Measurements from ENCODE around the gene CTBP2. TPM values are rescaled to one million over a fixed set of nuclear protein-coding genes. Genes with fewer than 3 reads are reported as not detected.

CTBP2 gene
- total RNA-seq, 8 experiments from 2014 or later = 29.4 to 90.0 (median 44.8) TPM

- peak in 3 of 8 experiments; percentile 67 to 80 (median 74) for ATAC-seq (replicated peaks in 6 of 8)
- in situ Hi-C loops (cut with MboI; ENCODE audit: low pct_unique_long_range_greater_than_20kb in 2 of 9, low sequenced_read_pairs in 9 of 9, unreplicated experiment in 9 of 9) = no loop called here
- H3K4me1 ChIP-seq (replicated peaks in 1 of 2) = peaks cover 22 to 28% of the 10 kb centered on the region in 2 donors
Observed at GRCh38 chr10:125001313-125002046, 158.9 kb downstream of the CTBP2 start.

DNA sequence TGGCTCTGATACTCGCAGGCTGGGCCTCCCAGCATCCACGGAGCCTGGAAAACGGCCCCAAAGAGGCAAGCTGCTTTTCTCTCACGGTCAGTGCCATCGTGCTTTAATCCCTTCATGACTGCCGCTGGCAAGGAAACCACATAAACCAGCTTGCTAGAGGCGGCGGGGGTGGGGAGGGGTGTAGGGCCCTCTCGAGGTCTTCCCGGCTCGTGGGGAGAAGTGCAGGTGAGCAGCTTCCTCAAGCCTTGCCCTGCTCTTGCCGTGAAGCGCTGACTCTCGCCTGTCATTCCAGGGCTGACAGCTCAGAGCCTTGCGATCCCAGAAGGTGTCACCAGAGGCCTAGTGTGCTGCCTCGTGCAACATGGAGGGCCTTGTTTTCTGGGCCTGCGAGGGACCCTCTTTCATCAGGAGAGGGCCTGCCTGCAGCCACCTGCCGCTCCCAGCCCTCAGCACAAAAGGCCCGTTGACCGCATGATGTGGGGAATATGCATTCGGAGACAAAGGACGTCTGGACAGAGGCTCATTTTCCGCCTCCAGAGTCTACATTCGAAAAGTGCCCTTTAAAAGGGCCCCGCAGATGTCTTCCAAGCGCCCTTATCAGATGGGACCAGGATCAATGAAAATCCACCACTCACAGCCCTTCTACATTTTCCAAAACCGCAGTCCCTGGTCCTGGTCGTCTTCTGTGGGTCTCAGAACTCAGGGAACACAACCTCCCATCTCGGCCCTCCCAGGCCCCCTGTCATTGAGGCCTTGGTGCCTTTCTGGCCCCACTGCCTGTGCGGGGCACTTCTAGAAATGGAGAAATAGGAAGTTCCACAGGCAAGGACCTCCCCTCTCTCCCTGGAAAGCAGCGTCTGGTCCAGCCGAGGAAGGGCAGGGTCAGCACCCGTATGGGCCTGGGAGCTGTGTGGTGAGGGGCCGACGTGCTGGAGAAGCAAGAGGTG lies 159.7 kb downstream of the CTBP2 start:
- in situ Hi-C loops (cut with MboI; ENCODE audit: low pct_unique_long_range_greater_than_20kb in 2 of 9, low sequenced_read_pairs in 9 of 9, unreplicated experiment in 9 of 9) = no loop called here
- peak overlapping the region; percentile 40 to 51 for H3K27ac ChIP-seq
- no peak overlapping the region for H3K4me3 ChIP-seq
- H3K4me1 ChIP-seq (replicated peaks in 1 of 2) = peaks cover 14 to 19% of the 10 kb centered on the region in 2 donors
- peak in 5 of 8 experiments; percentile 77 to 91 (median 90) for ATAC-seq (replicated peaks in 6 of 8)
- 25 to 93% (median 57%) methylated on average over 2 to 9 of the region's 35 CpGs; no CpG with 5 or more reads in 5 of the 10 experiments for WGBS, 10 experiments

More at GRCh38 chr10:125001313-125002046, 158.9 kb downstream of the CTBP2 start:
- H3K27ac ChIP-seq = peak overlapping the region; percentile 40 to 51
- 0 to 90% (median 67%) methylated on average over 2 to 3 of the region's 21 CpGs; no CpG with 5 or more reads in 5 of the 10 experiments for WGBS, 10 experiments
- no peak overlapping the region for H3K4me3 ChIP-seq

DNA sequence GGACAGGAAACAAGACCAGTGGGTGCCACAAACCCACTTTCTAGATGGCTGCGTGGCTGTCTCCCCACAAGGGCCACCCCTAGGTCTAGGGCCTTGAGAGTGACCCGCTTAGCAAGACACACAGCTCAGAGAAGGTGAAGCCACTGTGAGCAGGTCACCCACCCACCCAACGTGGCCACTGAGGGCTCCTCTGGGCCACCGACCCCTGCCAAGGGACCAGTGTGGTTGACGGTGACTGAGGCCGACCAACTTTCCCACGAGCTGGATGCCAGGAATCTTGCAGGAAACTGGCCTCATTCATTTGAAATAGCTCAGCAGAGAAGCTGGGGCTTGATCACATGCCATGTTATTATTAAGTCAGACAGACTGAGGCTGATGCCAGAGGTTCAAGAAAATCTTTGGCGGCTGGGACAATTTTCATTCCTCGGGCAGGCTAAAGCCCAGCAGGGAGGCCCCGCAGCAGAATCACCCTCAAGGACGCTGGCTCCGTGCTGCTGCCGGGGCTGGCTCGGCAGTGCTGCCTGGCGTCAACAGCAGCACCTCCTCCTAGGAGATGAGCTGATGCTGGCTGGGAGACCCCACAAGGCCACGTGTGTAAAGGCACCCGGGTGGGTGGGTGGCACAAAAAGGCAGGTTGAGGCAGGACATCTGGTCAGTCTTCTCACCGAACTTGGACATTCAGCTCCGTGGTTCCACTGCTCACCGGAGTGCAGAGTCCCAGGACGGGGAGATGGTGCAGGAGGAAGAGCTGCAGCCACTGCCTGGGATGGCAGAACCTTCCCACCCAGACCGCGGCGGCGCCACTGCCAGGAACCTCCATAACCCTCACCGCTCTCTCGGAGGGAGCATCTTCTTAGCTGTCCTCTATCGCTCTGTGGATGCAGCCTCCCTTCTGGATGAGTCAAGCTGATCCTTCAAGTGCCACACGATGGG lies 160.7 kb downstream of the CTBP2 start:
- in situ Hi-C loops (cut with MboI; ENCODE audit: low pct_unique_long_range_greater_than_20kb in 2 of 9, low sequenced_read_pairs in 9 of 9, unreplicated experiment in 9 of 9) = no loop called here
- peaks cover 9 to 16% of the 10 kb centered on the region in 2 donors for H3K4me1 ChIP-seq (replicated peaks in 1 of 2)
- H3K4me3 ChIP-seq = no peak overlapping the region
- WGBS, 10 experiments = 0 to 100% (median 92%) methylated on average over 1 to 6 of the region's 29 CpGs; no CpG with 5 or more reads in 3 of the 10 experiments
- H3K27ac ChIP-seq = no peak overlapping the region
- ATAC-seq (replicated peaks in 6 of 8) = no peak

GRCh38 chr10:124998624-124999291 lies 161.6 kb downstream of the CTBP2 start:
- in situ Hi-C loops (cut with MboI; ENCODE audit: low pct_unique_long_range_greater_than_20kb in 2 of 9, low sequenced_read_pairs in 9 of 9, unreplicated experiment in 9 of 9) = no loop called here
- Histone ChIP-seq H3K4me3 (no peak overlapping the region), H3K27ac (no peak overlapping the region), H3K4me1 (replicated peaks in 1 of 2) (peaks cover 9 to 16% of the 10 kb centered on the region in 2 donors)
- ATAC-seq (replicated peaks in 6 of 8) = peak in 1 of 8 experiments; percentile 3
- 80 to 95% (median 89%) methylated on average over 2 to 11 of the region's 16 CpGs; no CpG with 5 or more reads in 6 of the 10 experiments for WGBS, 10 experiments

GRCh38 chr10:124997771-124998623 lies 162.4 kb downstream of the CTBP2 start:
- in situ Hi-C loops (cut with MboI; ENCODE audit: low pct_unique_long_range_greater_than_20kb in 2 of 9, low sequenced_read_pairs in 9 of 9, unreplicated experiment in 9 of 9) = no loop called here
- Histone ChIP-seq H3K4me3 (no peak overlapping the region), H3K4me1 (replicated peaks in 1 of 2) (peaks cover 9 to 16% of the 10 kb centered on the region in 2 donors), H3K27ac (no peak overlapping the region)
- ATAC-seq (replicated peaks in 6 of 8) = no peak
- 97 to 100% (median 99%) methylated on average over 1 to 16 of the region's 35 CpGs; no CpG with 5 or more reads in 6 of the 10 experiments for WGBS, 10 experiments

GRCh38 chr10:124997306-124997705 lies 163.1 kb downstream of the CTBP2 start:
- in situ Hi-C loops (cut with MboI; ENCODE audit: low pct_unique_long_range_greater_than_20kb in 2 of 9, low sequenced_read_pairs in 9 of 9, unreplicated experiment in 9 of 9) = no loop called here
- Histone ChIP-seq H3K4me1 (replicated peaks in 1 of 2) (peaks cover 9 to 16% of the 10 kb centered on the region in 2 donors), H3K4me3 (no peak overlapping the region), H3K27ac (no peak overlapping the region)
- no peak for ATAC-seq (replicated peaks in 6 of 8)
- 100% methylated on average over 1 to 2 of the region's 11 CpGs; no CpG with 5 or more reads in 7 of the 10 experiments for WGBS, 10 experiments

DNA sequence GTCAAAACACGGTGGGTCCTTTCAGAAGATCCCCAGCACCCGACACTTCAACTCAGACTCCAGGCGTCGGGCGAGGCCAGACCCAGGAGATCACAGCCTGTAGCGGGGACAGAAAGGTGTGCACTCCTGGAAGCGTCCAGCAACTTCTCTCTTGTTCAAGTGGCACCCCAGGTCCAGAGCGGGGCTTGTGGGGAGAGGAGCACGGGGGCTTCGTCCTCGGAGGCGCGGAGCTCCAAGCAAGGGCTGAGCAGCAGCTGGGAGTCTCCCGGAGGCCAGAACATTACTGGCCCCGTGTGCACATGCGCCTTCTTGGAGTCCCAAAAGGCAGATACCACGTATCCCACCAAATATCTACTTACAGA lies 163.5 kb downstream of the CTBP2 start:
- no peak for ATAC-seq (replicated peaks in 6 of 8)
- Histone ChIP-seq H3K27ac (no peak overlapping the region), H3K4me3 (no peak overlapping the region), H3K4me1 (replicated peaks in 1 of 2) (peaks cover 9 to 16% of the 10 kb centered on the region in 2 donors)
- in situ Hi-C loops (cut with MboI; ENCODE audit: low pct_unique_long_range_greater_than_20kb in 2 of 9, low sequenced_read_pairs in 9 of 9, unreplicated experiment in 9 of 9) = no loop called here
- 67 to 95% (median 95%) methylated on average over 2 to 13 of the region's 17 CpGs; no CpG with 5 or more reads in 7 of the 10 experiments for WGBS, 10 experiments

DNA sequence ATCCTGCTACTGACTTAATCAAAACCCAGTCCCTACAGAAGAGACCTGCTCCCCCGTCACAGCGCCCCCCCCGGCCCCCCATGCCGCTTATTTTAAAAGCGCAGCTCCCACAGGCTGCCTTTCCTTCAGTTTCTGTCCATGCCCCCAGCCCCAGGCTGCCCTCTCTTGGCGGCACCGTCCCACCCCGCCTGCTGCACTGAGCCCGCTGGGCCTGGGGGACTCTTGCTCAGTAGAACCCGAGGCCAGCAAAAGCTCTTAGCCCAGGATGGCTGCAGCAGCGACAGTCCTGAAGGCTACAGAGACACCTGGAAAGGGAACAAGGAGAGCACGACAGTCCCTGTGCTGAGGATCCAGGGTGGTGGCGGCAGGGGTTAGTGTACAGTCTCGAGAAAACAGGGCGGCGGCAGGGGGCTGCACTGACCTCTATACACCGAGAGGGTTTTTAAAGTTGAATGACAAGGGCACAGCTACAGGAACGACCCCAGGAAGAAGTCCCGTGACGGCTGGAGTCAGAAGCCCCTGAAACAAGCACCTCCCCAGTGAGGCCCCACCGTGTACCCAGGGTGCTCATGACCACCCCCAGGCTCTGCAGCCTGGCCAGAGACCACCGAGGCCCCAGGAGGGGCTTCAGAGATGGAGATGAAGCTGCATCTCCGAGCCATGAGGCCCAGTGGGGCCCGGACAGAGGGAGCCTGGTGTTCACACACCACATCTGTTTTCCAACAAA lies 164.1 kb downstream of the CTBP2 start:
- in situ Hi-C loops (cut with MboI; ENCODE audit: low pct_unique_long_range_greater_than_20kb in 2 of 9, low sequenced_read_pairs in 9 of 9, unreplicated experiment in 9 of 9) = no loop called here
- 76 to 100% (median 87%) methylated on average over 1 to 5 of the region's 24 CpGs; no CpG with 5 or more reads in 4 of the 10 experiments for WGBS, 10 experiments
- ATAC-seq (replicated peaks in 6 of 8) = no peak
- Histone ChIP-seq H3K4me3 (no peak overlapping the region), H3K27ac (no peak overlapping the region), H3K4me1 (replicated peaks in 1 of 2) (peaks cover 9 to 12% of the 10 kb centered on the region in 2 donors)

GRCh38 chr10:124995605-124996004 lies 164.8 kb downstream of the CTBP2 start:
- in situ Hi-C loops (cut with MboI; ENCODE audit: low pct_unique_long_range_greater_than_20kb in 2 of 9, low sequenced_read_pairs in 9 of 9, unreplicated experiment in 9 of 9) = no loop called here
- no peak overlapping the region for H3K4me3 ChIP-seq
- H3K4me1 ChIP-seq (replicated peaks in 1 of 2) = peaks cover 3 to 5% of the 10 kb centered on the region in 2 donors
- no peak for ATAC-seq (replicated peaks in 6 of 8)
- no peak overlapping the region for H3K27ac ChIP-seq
- WGBS, 10 experiments = 40 to 100% (median 75%) methylated on average over 1 to 3 of the region's 11 CpGs; no CpG with 5 or more reads in 4 of the 10 experiments

DNA sequence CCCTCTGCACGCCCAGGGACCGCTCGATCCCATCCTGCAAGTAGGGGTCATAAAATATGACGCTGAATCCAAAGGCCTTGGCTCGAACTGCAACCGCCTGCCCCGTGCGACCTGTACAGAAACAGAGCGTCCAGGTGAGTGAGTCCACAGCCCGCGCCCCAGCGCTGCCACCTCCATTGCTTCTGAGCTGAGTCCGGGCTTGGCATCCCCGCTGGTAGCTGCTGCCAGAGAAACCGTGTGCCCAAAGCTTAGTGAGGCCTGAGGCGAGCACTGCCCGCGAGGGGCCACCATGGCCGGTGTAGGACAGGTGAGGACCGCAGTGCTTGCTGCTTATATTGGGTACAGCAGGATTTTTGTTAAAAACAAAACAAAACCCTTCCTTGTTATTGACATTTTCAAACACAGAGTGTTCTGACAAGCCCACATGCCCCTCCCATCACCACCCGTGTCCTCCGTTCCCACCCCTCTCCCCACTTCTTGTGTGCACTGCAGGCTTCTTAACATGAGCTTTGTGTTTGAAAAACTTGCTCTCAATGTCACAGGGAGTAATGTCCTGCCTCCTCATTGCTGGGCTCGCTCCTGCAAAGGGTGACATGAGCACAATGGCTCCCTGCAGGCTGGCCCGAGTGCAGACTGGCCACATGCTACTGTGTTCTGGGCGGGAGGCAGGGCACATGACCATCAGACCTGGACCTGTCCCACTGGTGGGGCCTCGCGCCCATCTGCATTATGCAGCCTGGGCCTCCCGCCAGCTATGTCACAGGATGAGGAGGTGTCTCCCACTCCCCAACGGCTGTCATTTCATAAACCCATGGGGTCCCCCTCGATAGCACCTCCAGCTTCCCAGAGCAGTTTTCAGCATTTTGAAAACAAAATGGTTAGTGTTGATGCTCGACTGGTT lies 165.5 kb downstream of the CTBP2 start:
- WGBS, 10 experiments = 61 to 100% (median 88%) methylated on average over 2 to 13 of the region's 31 CpGs; no CpG with 5 or more reads in 2 of the 10 experiments
- ATAC-seq (replicated peaks in 6 of 8) = peak; percentile 11 to 79 (median 62)
- no peak overlapping the region for H3K4me3 ChIP-seq
- H3K27ac ChIP-seq = no peak overlapping the region
- in situ Hi-C loops (cut with MboI; ENCODE audit: low pct_unique_long_range_greater_than_20kb in 2 of 9, low sequenced_read_pairs in 9 of 9, unreplicated experiment in 9 of 9) = no loop called here
- H3K4me1 ChIP-seq (replicated peaks in 1 of 2) = no peaks in the 10 kb centered on the region
